ENCODE measurements around the gene GAS2L1.

GRCh38 chr22:29330753-29331152 lies 24.3 kb downstream of the GAS2L1 start:
- TF ChIP-seq RAD21 (IDR thresholded peaks at IDR 0.05; ENCODE audit: low read length) (no peak), MAZ (IDR thresholded peaks at IDR 0.05; ENCODE audit: borderline replicate concordance, low read depth, low read length) (no peak), POLR2A (IDR thresholded peaks at IDR 0.05; ENCODE audit: low read depth, low read length) (no peak), MAFK (IDR thresholded peaks at IDR 0.05; ENCODE audit: low read depth, low read length) (no peak), FOS (IDR thresholded peaks at IDR 0.05; ENCODE audit: low read depth, low read length) (no peak), SMC3 (IDR thresholded peaks at IDR 0.05; ENCODE audit: low read depth, low read length) (no peak), CEBPB (IDR thresholded peaks at IDR 0.05; ENCODE audit: low read depth, low read length) (no peak), MXI1 (IDR thresholded peaks at IDR 0.05; ENCODE audit: borderline replicate concordance, low read depth, low read length) (no peak), BHLHE40 (IDR thresholded peaks at IDR 0.05; ENCODE audit: low read depth, low read length) (no peak), RCOR1 (IDR thresholded peaks at IDR 0.05; ENCODE audit: insufficient replicate concordance, low read length) (no peak), RFX5 (IDR thresholded peaks at IDR 0.05; ENCODE audit: low read depth, low read length) (no peak)
- TF ChIP-seq, protein P1, sequence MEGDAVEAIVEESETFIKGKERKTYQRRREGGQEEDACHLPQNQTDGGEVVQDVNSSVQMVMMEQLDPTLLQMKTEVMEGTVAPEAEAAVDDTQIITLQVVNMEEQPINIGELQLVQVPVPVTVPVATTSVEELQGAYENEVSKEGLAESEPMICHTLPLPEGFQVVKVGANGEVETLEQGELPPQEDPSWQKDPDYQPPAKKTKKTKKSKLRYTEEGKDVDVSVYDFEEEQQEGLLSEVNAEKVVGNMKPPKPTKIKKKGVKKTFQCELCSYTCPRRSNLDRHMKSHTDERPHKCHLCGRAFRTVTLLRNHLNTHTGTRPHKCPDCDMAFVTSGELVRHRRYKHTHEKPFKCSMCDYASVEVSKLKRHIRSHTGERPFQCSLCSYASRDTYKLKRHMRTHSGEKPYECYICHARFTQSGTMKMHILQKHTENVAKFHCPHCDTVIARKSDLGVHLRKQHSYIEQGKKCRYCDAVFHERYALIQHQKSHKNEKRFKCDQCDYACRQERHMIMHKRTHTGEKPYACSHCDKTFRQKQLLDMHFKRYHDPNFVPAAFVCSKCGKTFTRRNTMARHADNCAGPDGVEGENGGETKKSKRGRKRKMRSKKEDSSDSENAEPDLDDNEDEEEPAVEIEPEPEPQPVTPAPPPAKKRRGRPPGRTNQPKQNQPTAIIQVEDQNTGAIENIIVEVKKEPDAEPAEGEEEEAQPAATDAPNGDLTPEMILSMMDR (conservative IDR thresholded peaks at IDR 0.05; ENCODE audit: low read depth, low read length), result no peak
- TF ChIP-seq, protein P2, sequence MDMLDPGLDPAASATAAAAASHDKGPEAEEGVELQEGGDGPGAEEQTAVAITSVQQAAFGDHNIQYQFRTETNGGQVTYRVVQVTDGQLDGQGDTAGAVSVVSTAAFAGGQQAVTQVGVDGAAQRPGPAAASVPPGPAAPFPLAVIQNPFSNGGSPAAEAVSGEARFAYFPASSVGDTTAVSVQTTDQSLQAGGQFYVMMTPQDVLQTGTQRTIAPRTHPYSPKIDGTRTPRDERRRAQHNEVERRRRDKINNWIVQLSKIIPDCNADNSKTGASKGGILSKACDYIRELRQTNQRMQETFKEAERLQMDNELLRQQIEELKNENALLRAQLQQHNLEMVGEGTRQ (IDR thresholded peaks at IDR 0.05; ENCODE audit: low read depth, low read length), result no peak
- TF ChIP-seq, protein P3, sequence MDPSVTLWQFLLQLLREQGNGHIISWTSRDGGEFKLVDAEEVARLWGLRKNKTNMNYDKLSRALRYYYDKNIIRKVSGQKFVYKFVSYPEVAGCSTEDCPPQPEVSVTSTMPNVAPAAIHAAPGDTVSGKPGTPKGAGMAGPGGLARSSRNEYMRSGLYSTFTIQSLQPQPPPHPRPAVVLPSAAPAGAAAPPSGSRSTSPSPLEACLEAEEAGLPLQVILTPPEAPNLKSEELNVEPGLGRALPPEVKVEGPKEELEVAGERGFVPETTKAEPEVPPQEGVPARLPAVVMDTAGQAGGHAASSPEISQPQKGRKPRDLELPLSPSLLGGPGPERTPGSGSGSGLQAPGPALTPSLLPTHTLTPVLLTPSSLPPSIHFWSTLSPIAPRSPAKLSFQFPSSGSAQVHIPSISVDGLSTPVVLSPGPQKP (IDR thresholded peaks at IDR 0.05; ENCODE audit: borderline replicate concordance, low read depth, low read length), result no peak

Data from IMR-90 (cell line).